ENCODE data around the gene ADAP1. TPM values are rescaled to one million over a fixed set of nuclear protein-coding genes. Genes with fewer than 3 reads are reported as not detected.
"Not testable (repeated sequence)": the region's sequence is repeated elsewhere in the genome, so short reads cannot be mapped to it uniquely, and the experiment has no call there.

The ADAP1 gene
- total RNA-seq, 1 donor from 2014 or later, result 5.1 TPM

DNA sequence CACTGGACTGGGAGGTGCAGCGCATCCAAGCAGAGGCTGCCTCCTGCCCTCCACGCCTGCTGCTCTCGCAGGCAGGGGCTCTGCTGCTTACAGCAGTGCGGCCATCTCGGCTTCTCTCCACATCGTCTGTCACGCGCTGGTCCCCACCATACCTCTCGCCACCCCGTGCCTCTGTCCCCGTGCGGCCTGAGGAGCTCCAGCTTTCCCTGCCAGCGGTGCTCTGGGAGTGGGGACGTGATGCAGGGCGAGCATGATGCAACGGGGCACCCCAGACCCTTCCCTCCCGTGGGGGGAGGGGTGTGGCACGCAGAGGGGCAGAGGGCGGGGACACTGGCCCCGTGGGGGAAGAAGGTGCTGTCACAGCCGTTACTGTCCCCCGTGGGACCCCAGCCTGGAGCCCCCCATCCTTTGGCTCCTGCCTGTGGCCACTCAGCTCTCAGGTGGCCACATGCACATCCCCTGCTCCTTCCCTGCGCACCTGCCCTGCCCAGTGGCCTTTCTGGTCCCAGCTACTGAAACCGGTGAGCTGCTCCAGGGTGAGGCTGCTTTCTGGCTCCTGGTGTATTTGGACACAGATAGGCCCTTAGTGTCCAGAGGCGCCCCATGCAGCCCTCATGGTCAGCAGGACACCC is 69.1 kb downstream of the ADAP1 start:
- no peak for DNase-seq (ENCODE audit: extremely low read depth, low read depth, low spot score)

DNA sequence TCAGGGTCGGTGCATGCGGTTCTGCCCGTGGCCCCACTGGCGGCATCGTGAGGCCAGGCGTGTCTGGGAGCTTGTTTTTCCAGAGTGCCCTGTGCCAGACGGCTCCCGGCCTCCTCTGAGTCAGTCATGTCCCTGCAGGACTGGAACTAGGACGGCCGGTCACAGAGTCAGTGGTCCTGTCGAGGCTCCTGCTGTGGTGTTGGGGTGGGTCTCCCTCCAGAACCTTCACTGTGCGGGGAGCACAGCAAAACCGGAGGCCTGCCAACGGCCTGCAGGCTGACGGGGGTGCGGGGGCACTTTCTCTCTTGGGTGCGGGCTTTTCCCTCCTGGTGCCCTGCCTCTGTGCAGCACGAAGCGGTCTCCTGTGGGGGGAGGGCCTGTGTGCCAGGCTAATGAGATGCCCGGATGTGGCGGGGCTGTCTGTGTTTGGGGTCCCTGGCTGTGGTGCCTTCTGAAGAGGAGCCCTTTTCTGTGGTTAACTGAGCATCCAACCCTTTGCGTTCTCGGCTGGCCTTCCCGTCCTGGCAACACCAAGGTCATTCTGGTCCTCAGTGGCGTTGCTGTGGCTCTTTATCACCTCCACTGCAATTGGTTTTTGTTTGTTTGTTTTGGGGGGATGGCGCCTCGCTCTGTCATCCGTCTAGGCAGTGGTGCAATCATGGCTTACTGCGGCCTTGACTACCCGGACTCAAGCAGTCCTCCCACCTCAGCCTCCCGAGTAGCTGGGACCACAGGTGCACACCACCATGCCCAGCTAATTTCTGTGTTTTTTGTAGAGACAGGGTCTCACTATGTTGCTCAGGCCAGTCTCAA is 70.1 kb downstream of the ADAP1 start:
- DNase-seq (ENCODE audit: extremely low read depth, low read depth, low spot score), result no peak

DNA sequence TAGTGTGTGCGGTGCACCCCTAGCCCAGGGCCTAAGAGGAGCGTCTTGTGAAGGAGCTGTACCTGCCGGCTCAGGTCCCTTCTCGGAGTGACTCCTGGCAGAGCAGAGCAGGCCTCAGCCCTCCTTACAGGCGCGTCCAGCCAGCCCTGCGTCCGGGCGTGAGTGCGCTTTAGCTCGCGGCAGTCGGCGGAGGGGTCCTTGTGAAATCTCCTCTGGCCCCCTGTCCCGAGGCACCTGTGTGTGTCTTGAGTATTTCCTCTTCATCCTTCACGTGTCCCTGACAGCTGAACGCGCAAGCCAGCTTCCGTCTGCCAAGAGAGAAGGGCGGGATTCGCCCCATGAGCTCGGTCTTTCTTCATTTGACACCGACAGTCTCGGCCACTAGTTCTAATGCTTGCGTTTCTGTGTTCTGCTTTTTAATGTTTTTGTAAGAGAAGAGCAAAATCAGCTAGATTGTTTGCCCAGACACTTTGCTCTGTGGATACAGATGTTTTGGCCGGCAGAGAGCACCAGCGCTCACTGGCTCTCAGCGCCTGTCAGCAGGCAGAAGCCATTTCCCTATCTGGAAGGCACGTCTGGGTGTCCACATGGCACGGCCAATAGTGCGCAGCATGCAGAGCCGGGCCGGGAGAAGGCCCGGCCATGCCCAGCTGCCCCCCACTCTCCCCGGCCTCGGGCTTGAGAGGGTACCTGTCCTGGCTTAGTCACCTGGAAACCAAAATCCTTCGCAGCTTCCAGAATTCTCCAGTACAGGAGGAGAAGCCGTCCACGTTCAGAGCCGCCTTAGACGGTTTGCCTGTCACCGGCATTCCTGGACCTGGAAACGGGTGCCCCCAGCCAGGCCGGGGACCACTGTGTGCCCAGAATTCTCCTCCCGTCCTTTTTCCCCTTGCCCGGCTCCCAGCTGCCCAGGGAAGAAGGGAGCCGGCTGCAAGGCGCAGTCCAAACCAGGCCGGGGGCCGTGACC is 71.1 kb downstream of the ADAP1 start:
- DNase-seq (ENCODE audit: extremely low read depth, low read depth, low spot score), result no peak

DNA sequence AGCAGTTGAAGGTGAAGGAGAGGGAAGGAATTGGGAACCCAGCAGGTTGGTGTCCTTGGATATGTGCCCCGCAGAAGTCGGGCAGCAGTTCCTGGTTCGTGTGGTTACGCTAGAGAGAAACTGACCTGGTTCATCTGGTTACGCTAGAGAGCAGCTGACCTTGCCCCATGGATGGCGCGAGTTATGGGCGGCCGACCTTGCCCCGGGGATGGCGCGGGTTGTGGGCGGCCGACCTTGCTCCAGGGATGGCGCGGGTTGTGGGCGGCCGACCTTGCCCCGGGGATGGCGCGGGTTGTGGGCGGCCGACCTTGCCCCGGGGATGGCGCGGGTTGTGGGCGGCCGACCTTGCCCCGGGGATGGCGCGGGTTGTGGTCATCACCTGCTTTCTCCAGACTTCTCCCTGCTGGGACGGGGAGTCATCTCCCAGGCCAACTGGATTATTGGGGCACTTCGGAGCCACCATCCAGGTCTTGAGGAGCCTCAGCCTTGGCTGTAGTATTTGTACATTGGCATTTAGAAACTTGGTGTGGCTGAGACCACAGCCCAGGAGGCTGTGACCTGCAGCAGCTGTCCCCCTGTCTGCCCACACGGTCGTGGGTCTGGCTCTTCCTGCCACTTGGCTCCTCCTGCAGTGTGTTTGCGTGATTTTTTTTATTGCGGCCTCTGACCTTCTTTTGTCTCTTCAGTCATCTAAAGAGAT is 72.0 kb downstream of the ADAP1 start:
- no peak for DNase-seq (ENCODE audit: extremely low read depth, low read depth, low spot score)

DNA sequence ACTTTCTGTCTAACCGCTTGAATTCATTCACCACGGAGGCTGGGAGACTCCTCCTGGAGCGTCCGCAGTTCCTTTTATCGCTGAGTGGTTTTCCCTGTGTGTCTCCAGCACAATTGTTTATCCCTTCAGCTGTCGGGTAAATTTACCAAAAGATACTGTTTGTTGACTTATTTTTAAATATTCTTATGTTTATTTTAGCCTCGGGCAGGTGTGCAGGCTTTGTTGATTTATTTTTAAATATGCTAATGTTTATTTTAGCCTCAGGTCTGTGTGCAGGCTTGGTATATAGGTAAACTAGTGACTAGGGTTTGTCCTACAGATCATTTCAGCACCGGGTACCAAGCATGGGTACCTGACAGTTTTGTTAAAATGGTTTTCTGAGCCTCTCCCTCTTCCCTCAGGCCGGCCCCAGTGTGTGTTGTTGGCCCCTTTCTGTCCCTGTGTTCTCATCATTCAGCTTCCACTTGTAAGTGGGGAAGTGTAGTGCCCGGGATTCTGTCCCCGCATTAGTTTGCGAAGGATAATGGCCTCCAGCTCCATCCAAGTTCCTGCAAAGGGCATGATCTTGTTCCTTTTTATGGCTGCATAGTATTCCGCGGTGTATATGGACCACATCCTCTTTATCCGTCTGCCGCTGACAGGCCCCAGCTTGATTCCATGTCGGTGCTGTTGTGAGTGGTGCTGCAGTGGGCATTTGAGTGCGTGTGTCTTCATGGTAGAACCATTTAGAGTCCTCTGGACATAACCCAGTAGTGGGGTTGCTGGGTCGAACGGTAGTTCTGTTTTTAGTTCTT is 72.8 kb downstream of the ADAP1 start:
- DNase-seq (ENCODE audit: extremely low read depth, low read depth, low spot score), result no peak

DNA sequence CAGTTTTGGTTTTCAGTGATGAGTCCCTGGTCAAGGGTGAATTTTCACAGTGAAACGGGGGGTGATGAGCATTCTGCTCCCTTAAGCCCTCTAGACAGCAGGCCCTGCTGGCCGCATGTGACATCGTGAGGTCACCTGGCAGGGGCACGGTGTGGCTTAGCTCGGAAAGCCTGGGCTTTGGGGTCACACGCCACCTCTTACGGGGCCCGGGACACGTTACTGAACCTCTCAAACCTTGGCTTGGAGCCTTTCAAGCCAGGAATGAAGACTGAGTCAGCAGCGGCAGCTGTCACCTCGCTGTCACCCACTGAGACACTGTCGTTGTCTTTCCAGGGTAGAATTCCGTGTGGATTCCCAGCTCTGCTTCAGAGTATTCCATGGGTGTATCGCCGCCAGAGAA is 74.0 kb downstream of the ADAP1 start:
- no peak for DNase-seq (ENCODE audit: extremely low read depth, low read depth, low spot score)

DNA sequence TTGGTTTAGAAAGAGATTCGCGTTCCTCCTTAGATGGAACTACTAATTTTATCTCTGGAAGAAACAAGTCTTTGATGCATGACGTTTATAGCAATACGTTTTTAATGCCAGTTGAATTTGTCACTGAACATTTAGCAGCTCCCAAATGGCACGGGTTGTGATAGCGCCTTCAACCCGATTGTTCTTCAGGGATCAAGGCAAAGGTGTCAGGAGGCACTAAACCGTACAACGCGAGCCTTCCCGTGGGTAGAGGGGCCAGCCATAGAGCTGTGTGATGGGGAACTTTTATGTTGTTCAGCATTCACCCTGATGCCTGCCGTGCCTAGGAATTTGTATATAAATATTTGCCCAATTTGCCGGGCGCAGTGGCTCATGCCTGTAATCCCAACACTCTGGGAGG is 74.8 kb downstream of the ADAP1 start:
- no peak for DNase-seq (ENCODE audit: extremely low read depth, low read depth, low spot score)

DNA sequence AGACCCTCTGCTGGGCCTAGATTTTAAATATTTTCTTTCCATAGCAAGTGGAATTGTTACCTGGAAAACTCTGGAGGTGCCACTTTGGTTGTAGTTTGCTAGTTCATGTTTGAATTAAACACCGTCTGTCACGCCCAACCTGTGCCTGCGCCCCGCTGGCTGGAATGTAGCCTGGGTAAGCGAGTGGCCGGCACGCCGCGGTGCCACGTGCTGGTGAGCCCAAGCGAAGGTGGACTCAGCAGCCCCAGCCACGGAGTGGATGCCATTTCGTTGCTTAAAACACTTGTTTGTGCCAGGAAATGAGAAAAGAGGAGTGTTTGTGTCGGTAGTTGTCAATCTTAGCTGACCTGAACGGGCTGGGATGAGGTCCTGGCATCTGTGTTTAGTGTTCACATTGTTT is 75.4 kb downstream of the ADAP1 start:
- no peak for DNase-seq (ENCODE audit: extremely low read depth, low read depth, low spot score)

DNA sequence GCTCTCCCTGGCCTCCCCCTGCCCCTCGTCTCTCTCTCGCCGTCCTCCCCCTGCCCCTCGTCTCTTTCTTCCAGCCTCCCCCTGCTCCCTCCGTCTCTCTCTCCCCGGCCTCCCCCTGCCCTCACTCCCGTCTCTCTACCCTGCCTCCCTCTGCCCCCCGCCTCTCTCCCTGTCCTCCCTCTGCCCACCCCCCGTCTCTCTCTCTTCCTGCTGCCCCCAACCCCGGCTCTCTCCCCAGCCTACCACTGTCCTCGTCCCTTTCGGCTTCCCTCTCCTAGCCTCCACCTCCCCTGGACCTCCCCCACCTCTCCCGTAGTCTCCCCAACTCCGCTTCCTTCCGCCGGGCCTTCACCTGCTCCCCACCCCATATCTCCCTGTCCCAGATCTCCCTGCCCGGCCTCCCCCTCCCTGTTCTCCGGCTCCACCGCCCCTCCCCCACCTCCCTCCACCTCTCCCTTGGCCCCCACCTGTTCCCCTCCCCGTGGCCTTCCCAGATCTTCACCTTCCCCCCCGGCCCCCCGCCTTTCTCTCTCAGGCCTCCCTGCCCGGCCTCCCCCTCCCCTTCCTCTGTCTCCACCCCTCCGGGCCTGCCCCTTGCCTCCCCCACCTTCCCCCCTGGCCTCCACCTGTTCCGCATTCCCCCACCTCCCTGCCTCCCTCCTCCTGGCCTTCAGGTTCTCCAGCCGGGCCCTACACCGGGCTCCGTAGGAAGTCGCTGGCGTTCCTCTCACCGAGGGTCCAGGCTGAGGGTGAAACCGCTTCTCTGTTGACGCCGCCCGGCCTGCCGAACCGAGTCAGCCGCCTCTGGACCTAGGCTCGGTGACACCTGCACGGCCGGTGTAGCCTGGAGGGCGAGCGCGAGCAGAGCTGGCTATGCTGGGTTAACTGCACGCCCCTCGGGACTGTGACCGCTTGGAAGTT is 76.9 kb downstream of the ADAP1 start:
- DNase-seq (ENCODE audit: extremely low read depth, low read depth, low spot score), result no peak

DNA sequence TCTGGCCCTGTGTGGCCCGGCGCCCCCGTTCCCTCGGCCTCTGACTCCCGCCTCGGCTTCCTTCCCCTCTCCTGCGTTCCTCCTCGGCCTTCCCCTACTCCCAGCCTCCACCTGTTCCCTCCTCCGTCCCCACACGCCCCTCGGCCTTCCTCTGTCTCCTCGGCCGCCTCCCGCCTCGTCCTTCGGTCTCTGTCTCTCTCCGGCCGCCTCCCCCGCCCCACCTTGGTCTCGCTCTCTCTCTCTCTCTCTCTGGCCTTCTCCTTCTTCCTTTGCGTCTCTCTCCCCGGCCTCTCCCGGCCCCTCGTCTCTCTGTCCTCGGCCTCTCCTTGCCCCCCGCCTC is 77.5 kb downstream of the ADAP1 start:
- no peak for DNase-seq (ENCODE audit: extremely low read depth, low read depth, low spot score)

DNA sequence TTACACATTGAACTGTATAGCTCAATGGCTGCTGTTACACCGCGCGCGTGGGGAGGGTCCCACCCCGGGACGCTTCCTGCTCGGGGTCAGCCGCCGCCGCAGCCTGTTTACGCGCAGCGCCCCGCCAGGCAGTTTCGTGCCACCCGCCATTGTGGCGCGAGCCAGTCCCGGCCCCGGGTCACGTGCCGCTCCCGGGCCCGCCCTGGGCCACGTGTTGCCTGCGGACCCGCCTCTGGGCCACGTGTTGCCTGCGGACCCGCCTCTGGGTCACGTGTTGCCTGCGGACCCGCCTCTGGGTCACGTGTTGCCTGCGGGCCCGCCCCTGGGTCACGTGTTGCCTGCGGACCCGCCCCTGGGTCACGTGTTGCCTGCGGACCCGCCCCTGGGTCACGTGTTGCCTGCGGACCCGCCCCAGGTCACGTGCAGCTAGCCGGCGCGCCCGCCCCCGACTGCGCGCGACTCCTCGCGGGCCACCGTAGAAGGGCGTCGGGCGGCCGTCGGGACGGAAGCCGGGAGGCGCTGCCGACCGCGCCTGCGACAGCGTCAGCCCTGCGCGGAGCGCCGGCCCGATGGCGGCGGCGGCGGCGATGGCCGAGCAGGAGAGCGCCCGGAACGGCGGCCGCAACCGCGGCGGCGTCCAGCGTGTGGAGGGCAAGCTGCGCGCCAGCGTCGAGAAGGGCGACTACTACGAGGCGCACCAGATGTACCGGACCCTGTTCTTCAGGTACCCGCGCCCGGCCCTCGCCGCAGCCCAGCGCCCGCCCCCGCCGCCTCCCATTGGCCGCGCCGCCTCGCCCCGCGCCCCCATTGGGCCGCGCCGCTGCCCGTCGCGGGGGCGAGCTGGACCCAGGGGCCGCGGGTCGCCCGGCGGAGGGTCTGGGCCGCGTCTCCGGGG is 78.2 kb downstream of the ADAP1 start, which contains the start of gene GET4:
GET4 (plus strand) TSS at position 478 of the 895 bp plus-strand sequence; CDS start at position 570, 92 bp downstream.
- DNase-seq (ENCODE audit: extremely low read depth, low read depth, low spot score), result peak; percentile 18

DNA sequence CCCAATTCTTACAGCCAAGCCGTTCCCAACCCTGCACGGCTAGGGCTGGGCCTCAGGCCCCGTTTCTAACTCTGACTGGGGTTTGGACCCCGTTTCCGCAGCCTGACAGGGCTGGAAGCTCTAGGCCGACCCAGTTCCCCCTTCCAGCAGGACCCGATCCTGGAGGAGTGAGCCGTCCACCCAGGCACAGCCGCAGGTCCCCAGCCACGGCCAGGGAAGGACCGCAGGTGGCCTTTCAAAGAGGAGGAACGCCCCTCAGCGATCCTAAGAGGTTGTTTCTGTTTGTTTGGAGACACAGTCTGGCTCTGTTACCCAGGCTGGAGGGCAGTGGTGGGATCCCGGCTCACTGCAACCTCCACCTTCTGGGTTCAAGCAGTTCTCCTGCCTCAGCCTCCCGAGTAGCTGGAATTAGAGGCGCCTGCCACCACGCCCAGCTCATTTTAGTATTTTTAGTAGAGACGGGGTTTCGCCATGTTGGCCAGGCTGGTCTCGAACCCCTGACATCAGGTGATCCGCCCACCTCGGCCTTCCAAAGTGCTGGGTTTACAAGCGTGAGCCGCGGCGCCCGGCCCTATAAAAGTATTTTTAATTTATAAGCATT is 78.9 kb downstream of the ADAP1 start:
- no peak for DNase-seq (ENCODE audit: extremely low read depth, low read depth, low spot score)

DNA sequence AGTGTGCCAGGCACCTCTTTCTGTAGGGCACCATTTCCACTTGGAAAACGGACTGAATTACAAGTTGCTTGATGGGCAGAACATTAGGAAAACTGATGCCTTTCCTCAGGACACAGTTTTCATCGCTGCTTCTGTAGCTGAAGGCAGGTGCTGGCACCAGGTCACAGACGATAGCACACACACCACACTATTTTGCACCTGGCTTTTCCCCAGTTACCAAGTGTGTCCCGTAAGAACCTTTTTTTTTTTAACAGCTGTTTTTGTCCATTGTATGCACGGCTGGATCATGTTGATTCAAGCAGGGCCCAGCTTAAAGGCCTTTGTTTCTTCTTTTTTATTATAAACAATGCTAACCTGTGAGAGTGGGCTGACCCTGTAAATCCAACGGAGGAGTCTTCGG is 79.4 kb downstream of the ADAP1 start:
- DNase-seq (ENCODE audit: extremely low read depth, low read depth, low spot score), result no peak

DNA sequence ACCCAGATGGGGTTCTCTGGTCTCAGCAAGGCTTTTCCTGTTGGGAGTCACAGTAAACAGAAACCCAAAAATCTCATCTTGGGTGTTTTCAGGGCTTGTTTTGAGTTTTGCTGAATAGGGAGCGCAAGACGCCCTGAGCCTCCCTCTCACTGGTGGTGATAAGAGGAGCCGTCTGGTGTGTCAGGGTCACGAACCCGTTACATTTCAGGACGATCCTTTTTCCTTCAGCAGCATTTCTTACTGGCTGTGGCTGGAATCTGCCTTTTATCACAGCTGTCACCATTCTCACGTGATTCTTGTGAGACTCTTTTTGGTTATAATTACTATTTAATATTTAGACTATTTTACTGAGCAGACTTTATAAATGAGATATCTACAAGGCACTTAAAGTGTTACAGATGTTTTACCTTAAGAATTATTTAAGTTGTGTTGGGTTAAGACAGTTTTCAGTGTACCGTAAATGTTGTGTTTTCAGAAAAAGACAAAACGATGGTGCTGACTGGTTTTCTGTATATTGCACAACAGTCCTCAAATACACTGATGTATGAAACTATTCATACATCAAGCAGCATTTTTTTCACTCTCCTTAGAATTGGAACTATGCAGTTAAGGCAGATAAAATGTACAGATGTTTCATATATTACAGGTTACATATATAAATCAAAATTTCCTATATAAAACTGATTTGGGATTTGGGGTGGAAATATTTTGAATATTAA is 80.3 kb downstream of the ADAP1 start:
- no peak for DNase-seq (ENCODE audit: extremely low read depth, low read depth, low spot score)

DNA sequence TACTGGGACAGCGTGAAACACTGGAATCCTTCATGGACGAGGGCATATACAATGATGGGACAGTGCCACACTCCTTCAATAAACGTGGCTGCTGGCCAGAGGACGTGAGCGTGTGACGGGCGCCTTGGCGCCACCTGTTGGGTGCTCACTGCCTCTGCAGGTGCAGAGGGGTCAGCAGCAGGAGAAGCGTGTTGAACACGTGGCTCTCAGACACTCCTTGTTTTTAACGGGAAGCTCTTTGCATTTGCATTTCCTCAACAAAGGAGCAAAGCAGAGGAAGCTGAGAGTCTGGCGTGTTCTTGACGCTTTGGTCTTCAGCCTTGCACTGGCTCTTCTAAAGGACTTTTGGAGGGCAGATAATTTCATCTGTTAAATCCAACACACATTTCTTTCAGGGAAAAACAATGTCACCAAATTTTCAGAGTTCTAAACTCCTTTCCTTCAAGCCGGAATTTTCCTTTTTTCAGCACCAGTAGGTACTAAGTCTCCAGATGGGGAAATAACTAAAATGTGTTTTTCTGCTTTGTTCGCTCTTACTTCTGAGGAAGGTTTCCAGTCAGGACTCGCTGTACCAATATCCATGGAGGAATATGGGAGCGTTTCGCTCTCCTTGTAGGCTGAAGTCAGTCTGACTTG is 81.0 kb downstream of the ADAP1 start:
- peak; percentile 55 for DNase-seq (ENCODE audit: extremely low read depth, low read depth, low spot score)

DNA sequence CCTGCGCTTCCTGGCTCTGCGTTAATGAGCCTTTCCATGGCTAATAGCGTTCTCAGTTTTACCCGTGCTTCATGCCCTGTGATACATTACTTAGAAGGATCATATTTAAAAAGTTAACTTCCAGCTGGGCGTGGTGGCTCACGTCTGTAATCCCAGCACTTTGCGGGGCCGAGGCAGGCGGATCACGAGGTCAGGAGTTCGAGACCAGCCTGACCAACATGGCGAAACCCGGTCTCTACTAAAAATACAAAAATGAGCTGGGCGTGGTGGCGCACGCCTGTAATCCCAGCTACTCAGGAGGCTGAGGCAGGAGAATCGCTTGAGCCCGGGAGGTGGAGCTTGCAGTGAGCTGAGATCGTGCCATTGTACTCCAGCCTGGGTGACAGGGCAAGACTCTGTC is 81.8 kb downstream of the ADAP1 start:
- not testable (repeated sequence) for DNase-seq (ENCODE audit: extremely low read depth, low read depth, low spot score)

Measured in glomerular endothelial cell (primary cell).